Osteocyte (in vitro differentiated cells): ENCODE measurements around the gene HRNR. TPM values are rescaled to one million over a fixed set of nuclear protein-coding genes. Genes with fewer than 3 reads are reported as not detected.

Source experiments
- DNase-seq: peaks from one replicate; pipeline ENCODE4 v3.0.0; 2021; ENCODE audit warnings: mixed read lengths; ENCODE audit not compliant: unreplicated experiment; ENCODE audit errors: extremely low spot score
- H3K27ac Mint-ChIP-seq: one replicate; pipeline ENCODE4 v1.8.0; 2021; ENCODE audit warnings: mild to moderate bottlenecking, mixed read lengths; ENCODE audit not compliant: unreplicated experiment
- H3K27me3 Mint-ChIP-seq: one replicate; pipeline ENCODE4 v1.8.0; 2021; ENCODE audit warnings: mixed read lengths; ENCODE audit not compliant: unreplicated experiment
- H3K36me3 Mint-ChIP-seq: one replicate; pipeline ENCODE4 v1.8.0; 2021; ENCODE audit warnings: mixed read lengths; ENCODE audit not compliant: unreplicated experiment
- H3K4me1 Mint-ChIP-seq: one replicate; pipeline ENCODE4 v1.8.0; 2021; ENCODE audit warnings: mixed read lengths; ENCODE audit not compliant: unreplicated experiment
- H3K4me3 Mint-ChIP-seq: one replicate; pipeline ENCODE4 v1.8.0; 2021; ENCODE audit warnings: mild to moderate bottlenecking, moderate library complexity, mixed read lengths; ENCODE audit not compliant: unreplicated experiment
- H3K9me3 Mint-ChIP-seq: one replicate; pipeline ENCODE4 v1.8.0; 2021; ENCODE audit warnings: mixed read lengths; ENCODE audit not compliant: unreplicated experiment
- CTCF ChIP-seq: fragments of 200-600 bp; sonication (generic); IDR thresholded peaks from 2 replicates; pipeline ENCODE4 v1.5.0; 2021; ENCODE audit warnings: antibody characterized with exemption, mild to moderate bottlenecking, moderate library complexity
- total RNA-seq: library from RNA; stranded (reverse); gene quantifications from 2 replicates; pipeline ENCODE4 v1.2.1, GENCODE V29; 2021

The HRNR gene
- total RNA-seq, 1 donor from 2014 or later, result not detected

GRCh38 chr1:152182431-152182830, 41.6 kb downstream of the HRNR start:
- no peak overlapping the region for H3K27ac Mint-ChIP-seq
- no peak for DNase-seq
- no peaks in the 10 kb centered on the region for H3K9me3 Mint-ChIP-seq
- no peaks in the 10 kb centered on the region for H3K4me1 Mint-ChIP-seq
- no peak overlapping the region for H3K4me3 Mint-ChIP-seq
- no peaks in the 10 kb centered on the region for H3K36me3 Mint-ChIP-seq
- peaks cover 28% of the 10 kb centered on the region for H3K27me3 Mint-ChIP-seq
- peak; percentile 14 for TF ChIP-seq CTCF

- no peak overlapping the region for H3K4me3 Mint-ChIP-seq
- H3K36me3 Mint-ChIP-seq, result no peaks in the 10 kb centered on the region
- TF ChIP-seq CTCF, result no peak
- no peaks in the 10 kb centered on the region for H3K9me3 Mint-ChIP-seq
- H3K27ac Mint-ChIP-seq, result no peak overlapping the region
- DNase-seq, result no peak
- H3K27me3 Mint-ChIP-seq, result peaks cover 23% of the 10 kb centered on the region
- no peaks in the 10 kb centered on the region for H3K4me1 Mint-ChIP-seq
Observed at GRCh38 chr1:152179566-152179965, 44.4 kb downstream of the HRNR start.

GRCh38 chr1:152170287-152170905, 53.6 kb downstream of the HRNR start:
- no peaks in the 10 kb centered on the region for H3K36me3 Mint-ChIP-seq
- no peak overlapping the region for H3K4me3 Mint-ChIP-seq
- H3K27me3 Mint-ChIP-seq, result peaks cover 20% of the 10 kb centered on the region
- no peak overlapping the region for H3K27ac Mint-ChIP-seq
- no peak for TF ChIP-seq CTCF
- no peaks in the 10 kb centered on the region for H3K4me1 Mint-ChIP-seq
- DNase-seq, result no peak
- H3K9me3 Mint-ChIP-seq, result no peaks in the 10 kb centered on the region

- Mint-ChIP-seq H3K27ac (no peak overlapping the region), H3K4me3 (no peak overlapping the region), H3K4me1 (no peaks in the 10 kb centered on the region)
Observed at GRCh38 chr1:152169366-152170025, 54.5 kb downstream of the HRNR start.

More at GRCh38 chr1:152169366-152170025, 54.5 kb downstream of the HRNR start:
- DNase-seq, result no peak
- Mint-ChIP-seq H3K36me3 (no peaks in the 10 kb centered on the region), H3K9me3 (no peaks in the 10 kb centered on the region), H3K27me3 (peaks cover 21% of the 10 kb centered on the region)
- TF ChIP-seq CTCF, result no peak
